ENCODE data around the gene MRPS22. TPM values are rescaled to one million over a fixed set of nuclear protein-coding genes. Genes with fewer than 3 reads are reported as not detected.

The MRPS22 gene
- total RNA-seq, 2 experiments from 2014 or later, result 39.6 to 42.6 TPM

GRCh38 chr3:139355891-139356290 is 12.1 kb downstream of the MRPS22 start:
- no peak for TF ChIP-seq CTCF (IDR thresholded peaks at IDR 0.05)
- H3K4me1 ChIP-seq (ENCODE audit: insufficient read depth, low read length), result no peaks in the 10 kb centered on the region
- no peaks in the 10 kb centered on the region for H3K4me1 Mint-ChIP-seq (ENCODE audit: low read depth)
- H3K9me3 ChIP-seq (ENCODE audit: control insufficient read depth in 1 of 2, insufficient read depth in 1 of 2, low read length in 2 of 2), result no peaks in the 10 kb centered on the region
- no peaks in the 10 kb centered on the region for H3K9me3 Mint-ChIP-seq
- no peak overlapping the region for H3K4me3 Mint-ChIP-seq
- H3K27me3 Mint-ChIP-seq, result no peaks in the 10 kb centered on the region
- peaks cover 94% of the 10 kb centered on the region for H3K36me3 Mint-ChIP-seq (ENCODE audit: low read depth)
- no peaks in the 10 kb centered on the region for H3K27me3 ChIP-seq (ENCODE audit: control insufficient read depth in 1 of 2, insufficient read depth in 2 of 2, low read length in 2 of 2)
- POLR2A ChIA-PET, result no interaction called here
- intact Hi-C loops (cut with DNase I, micrococcal nuclease), result no loop called here
- H3K4me3 ChIP-seq (ENCODE audit: low read length), result no peak overlapping the region
- DNase-seq (no peak), ATAC-seq (ENCODE audit: poor library complexity) (no peak)
- H3K36me3 ChIP-seq (ENCODE audit: insufficient read depth, low read length), result peaks cover 88% of the 10 kb centered on the region
- no peak overlapping the region for H3K27ac ChIP-seq (ENCODE audit: low read depth in 1 of 2, low read length in 2 of 2)
- no peak overlapping the region for H3K27ac Mint-ChIP-seq
- CTCF ChIA-PET, result no interaction called here

GRCh38 chr3:139357899-139358298 is 14.1 kb downstream of the MRPS22 start:
- Mint-ChIP-seq H3K9me3 (no peaks in the 10 kb centered on the region), H3K4me3 (no peak overlapping the region), H3K36me3 (ENCODE audit: low read depth) (peaks cover 91% of the 10 kb centered on the region), H3K27ac (no peak overlapping the region), H3K4me1 (ENCODE audit: low read depth) (no peaks in the 10 kb centered on the region), H3K27me3 (no peaks in the 10 kb centered on the region)
- no peak for TF ChIP-seq CTCF (IDR thresholded peaks at IDR 0.05)
- H3K27me3 ChIP-seq (ENCODE audit: control insufficient read depth in 1 of 2, insufficient read depth in 2 of 2, low read length in 2 of 2), result no peaks in the 10 kb centered on the region
- H3K4me3 ChIP-seq (ENCODE audit: low read length), result no peak overlapping the region
- H3K36me3 ChIP-seq (ENCODE audit: insufficient read depth, low read length), result peaks cover 87% of the 10 kb centered on the region
- ChIA-PET CTCF (no interaction called here), POLR2A (no interaction called here)
- DNase-seq, result no peak
- H3K9me3 ChIP-seq (ENCODE audit: control insufficient read depth in 1 of 2, insufficient read depth in 1 of 2, low read length in 2 of 2), result no peaks in the 10 kb centered on the region
- H3K4me1 ChIP-seq (ENCODE audit: insufficient read depth, low read length), result no peaks in the 10 kb centered on the region
- H3K27ac ChIP-seq (ENCODE audit: low read depth in 1 of 2, low read length in 2 of 2), result no peak overlapping the region
- no peak for ATAC-seq (ENCODE audit: poor library complexity)
- intact Hi-C loops (cut with DNase I, micrococcal nuclease), result no loop called here

- Mint-ChIP-seq H3K9me3 (no peaks in the 10 kb centered on the region), H3K27ac (no peak overlapping the region), H3K27me3 (no peaks in the 10 kb centered on the region), H3K4me3 (no peak overlapping the region), H3K36me3 (ENCODE audit: low read depth) (peaks cover 94% of the 10 kb centered on the region), H3K4me1 (ENCODE audit: low read depth) (no peaks in the 10 kb centered on the region)
- intact Hi-C loops (cut with DNase I, micrococcal nuclease), result no loop called here
- H3K4me3 ChIP-seq (ENCODE audit: low read length), result no peak overlapping the region
- H3K9me3 ChIP-seq (ENCODE audit: control insufficient read depth in 1 of 2, insufficient read depth in 1 of 2, low read length in 2 of 2), result no peaks in the 10 kb centered on the region
- DNase-seq, result no peak
- H3K36me3 ChIP-seq (ENCODE audit: insufficient read depth, low read length), result peaks cover 89% of the 10 kb centered on the region
- H3K27ac ChIP-seq (ENCODE audit: low read depth in 1 of 2, low read length in 2 of 2), result no peak overlapping the region
- ATAC-seq (ENCODE audit: poor library complexity), result no peak
- CTCF ChIA-PET, result no interaction called here
- H3K4me1 ChIP-seq (ENCODE audit: insufficient read depth, low read length), result no peaks in the 10 kb centered on the region
- no peak for TF ChIP-seq CTCF (IDR thresholded peaks at IDR 0.05)
- POLR2A ChIA-PET, result no interaction called here
- no peaks in the 10 kb centered on the region for H3K27me3 ChIP-seq (ENCODE audit: control insufficient read depth in 1 of 2, insufficient read depth in 2 of 2, low read length in 2 of 2)
Observed at GRCh38 chr3:139358841-139359562, 15.2 kb downstream of the MRPS22 start.

All from CD4-positive, alpha-beta T cell (primary cell).